Nephron progenitor cell (in vitro differentiated cells): ENCODE results near the gene PSEN1.

Experiments
- DNase-seq: peaks from one replicate; pipeline ENCODE4 v3.0.0; 2021
- H3K27ac Mint-ChIP-seq: 2 replicates; pipeline ENCODE4 v1.8.0; 2021; ENCODE audit warnings: mild to moderate bottlenecking, moderate library complexity, mixed read lengths
- H3K27me3 Mint-ChIP-seq: 2 replicates; pipeline ENCODE4 v1.8.0; 2021; ENCODE audit warnings: mild to moderate bottlenecking, low read depth, mixed read lengths; ENCODE audit not compliant: poor library complexity
- H3K36me3 Mint-ChIP-seq: 2 replicates; pipeline ENCODE4 v1.8.0; 2021; ENCODE audit warnings: low read depth, mixed read lengths
- H3K4me1 Mint-ChIP-seq: 2 replicates; pipeline ENCODE4 v1.8.0; 2021; ENCODE audit warnings: mixed read lengths
- H3K4me3 Mint-ChIP-seq: 2 replicates; pipeline ENCODE4 v1.8.0; 2021; ENCODE audit warnings: mild to moderate bottlenecking, moderate library complexity, mixed read lengths
- H3K9me3 Mint-ChIP-seq: 2 replicates; pipeline ENCODE4 v1.8.0; 2021; ENCODE audit warnings: mild to moderate bottlenecking, moderate library complexity, mixed read lengths
- CTCF ChIP-seq: fragments of 200-600 bp; sonication (generic); IDR thresholded peaks from 2 replicates; pipeline ENCODE4 v1.5.0; 2021; ENCODE audit warnings: antibody characterized with exemption

The PSEN1 gene

DNA sequence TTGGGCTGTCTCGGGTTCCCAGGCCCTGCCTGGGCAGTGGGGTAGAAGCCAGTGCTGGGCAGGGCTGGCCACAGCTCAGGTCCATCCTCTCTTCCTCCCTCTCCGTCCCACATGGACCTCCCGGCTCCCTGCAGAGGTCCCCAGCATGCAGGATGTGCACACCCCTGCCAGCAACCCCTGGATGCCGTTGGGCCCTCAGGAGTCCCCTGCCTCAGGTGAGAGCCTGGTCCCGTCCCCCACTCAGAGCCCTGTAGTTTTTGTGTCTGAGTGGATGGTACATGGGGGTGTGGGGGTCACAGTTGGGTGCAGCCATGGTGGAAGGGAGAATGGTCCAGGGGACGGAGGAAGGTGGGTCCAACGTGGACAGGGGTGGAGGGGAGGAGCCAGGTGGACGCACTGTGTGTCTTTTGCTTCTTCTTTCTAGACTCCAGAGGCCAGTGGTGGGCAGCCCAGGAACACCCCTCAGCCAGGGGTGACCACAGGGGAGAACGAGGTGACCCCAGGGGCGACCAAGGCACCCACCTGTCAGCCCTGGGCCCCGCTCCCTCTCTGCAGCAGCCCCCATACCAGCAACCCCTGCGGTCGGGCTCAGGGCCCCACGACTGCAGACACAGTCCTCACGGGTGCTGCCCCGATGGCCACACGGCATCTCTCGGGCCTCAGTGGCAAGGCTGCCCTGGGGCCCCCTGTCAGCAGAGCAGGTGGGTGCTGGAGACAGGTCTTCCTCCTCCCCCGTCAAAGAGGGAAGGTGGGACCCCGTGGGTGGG lies 122.7 kb downstream of the PSEN1 start:
- no peak for DNase-seq
- Mint-ChIP-seq H3K27me3 (peaks cover 6% of the 10 kb centered on the region), H3K36me3 (no peaks in the 10 kb centered on the region), H3K4me1 (peaks cover 26% of the 10 kb centered on the region), H3K4me3 (no peak overlapping the region), H3K27ac (no peak overlapping the region), H3K9me3 (no peaks in the 10 kb centered on the region)
- TF ChIP-seq CTCF: no peak

DNA sequence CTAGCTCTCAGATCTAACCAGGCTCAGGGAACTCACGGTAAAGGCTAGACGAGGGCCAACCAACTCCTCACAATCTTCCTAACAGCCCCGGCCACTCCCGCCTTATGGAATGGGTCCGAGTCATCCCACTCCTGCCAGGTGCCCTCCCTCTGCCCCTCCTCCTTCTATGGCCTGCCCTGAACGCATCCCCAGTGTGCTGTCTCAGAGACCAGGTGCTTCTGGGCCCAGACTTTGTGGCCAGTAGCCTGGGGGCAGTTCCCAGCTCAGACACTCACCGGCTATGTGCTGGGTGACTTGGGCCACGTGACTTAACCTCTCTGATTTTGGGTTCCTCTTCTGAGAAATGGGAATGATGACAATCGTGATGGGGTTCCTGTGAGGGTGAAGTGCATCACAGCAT lies 123.5 kb downstream of the PSEN1 start:
- TF ChIP-seq CTCF: no peak
- no peak overlapping the region for H3K27ac Mint-ChIP-seq
- H3K36me3 Mint-ChIP-seq: no peaks in the 10 kb centered on the region
- H3K4me3 Mint-ChIP-seq: no peak overlapping the region
- no peak for DNase-seq
- peaks cover 31% of the 10 kb centered on the region for H3K4me1 Mint-ChIP-seq
- H3K27me3 Mint-ChIP-seq: peaks cover 7% of the 10 kb centered on the region
- H3K9me3 Mint-ChIP-seq: no peaks in the 10 kb centered on the region

- H3K4me3 Mint-ChIP-seq: no peak overlapping the region
- H3K27me3 Mint-ChIP-seq: peaks cover 7% of the 10 kb centered on the region
- TF ChIP-seq CTCF: no peak
- peaks cover 27% of the 10 kb centered on the region for H3K4me1 Mint-ChIP-seq
- no peak for DNase-seq
- no peaks in the 10 kb centered on the region for H3K9me3 Mint-ChIP-seq
- no peak overlapping the region for H3K27ac Mint-ChIP-seq
- no peaks in the 10 kb centered on the region for H3K36me3 Mint-ChIP-seq
Observed at GRCh38 chr14:73260574-73260973, 124.3 kb downstream of the PSEN1 start.

- Mint-ChIP-seq H3K4me3 (no peak overlapping the region), H3K27me3 (peaks cover 7% of the 10 kb centered on the region), H3K4me1 (peaks cover 27% of the 10 kb centered on the region), H3K9me3 (no peaks in the 10 kb centered on the region), H3K36me3 (no peaks in the 10 kb centered on the region), H3K27ac (no peak overlapping the region)
- no peak for DNase-seq
- TF ChIP-seq CTCF: no peak
Observed at GRCh38 chr14:73261075-73261474, 124.8 kb downstream of the PSEN1 start.

GRCh38 chr14:73261520-73262426 lies 125.5 kb downstream of the PSEN1 start:
- Mint-ChIP-seq H3K9me3 (no peaks in the 10 kb centered on the region), H3K4me3 (no peak overlapping the region), H3K27me3 (peaks cover 7% of the 10 kb centered on the region), H3K4me1 (peaks cover 27% of the 10 kb centered on the region), H3K36me3 (no peaks in the 10 kb centered on the region), H3K27ac (no peak overlapping the region)
- TF ChIP-seq CTCF: no peak
- DNase-seq: no peak
